SIG-M5 (cell line): ENCODE measurements around the gene PLCE1.

ENCODE experiments used
- DNase-seq: peaks from one replicate; lab custom pipeline; 2025; lab: John Stamatoyannopoulos, UW

Gene PLCE1

DNA sequence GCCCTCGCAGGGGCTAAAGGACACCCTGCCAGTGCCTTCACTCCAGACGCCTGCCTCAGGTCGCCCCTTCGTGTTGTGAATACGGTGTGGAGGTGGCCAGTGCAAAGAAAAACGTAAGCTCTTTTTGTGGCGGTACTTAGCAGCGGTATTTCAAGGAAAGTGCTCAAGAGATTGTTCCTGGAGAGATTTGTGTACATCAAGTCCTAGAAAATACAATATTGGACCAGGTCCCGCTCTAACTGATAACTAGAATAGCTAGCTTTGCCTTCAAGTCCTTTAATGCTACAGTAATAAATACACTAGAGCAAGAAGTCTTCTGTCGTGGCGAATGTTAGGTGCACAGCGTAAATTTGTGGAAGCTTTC, 689 bp downstream of the PLCE1 start:
- DNase-seq, result no peak

DNA sequence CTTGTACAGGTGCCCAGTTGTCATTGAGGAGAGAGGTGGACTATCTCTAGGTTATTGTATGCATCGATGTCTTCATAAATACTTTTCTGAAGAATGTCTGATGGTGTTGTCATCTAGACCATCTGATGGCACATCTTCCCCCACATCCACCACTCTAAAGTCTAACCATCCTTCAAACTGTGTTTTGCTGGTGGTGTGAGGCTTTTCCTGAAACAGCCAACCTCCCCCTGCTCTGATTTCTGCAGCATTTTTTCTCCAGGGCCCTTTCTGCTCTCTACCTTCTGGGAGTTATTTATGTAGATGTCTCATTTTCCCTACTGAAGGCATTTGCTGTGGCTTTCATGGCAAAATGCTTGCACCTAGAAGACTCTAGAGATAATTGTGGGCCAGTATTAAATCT, 1.5 kb downstream of the PLCE1 start:
- no peak for DNase-seq

DNA sequence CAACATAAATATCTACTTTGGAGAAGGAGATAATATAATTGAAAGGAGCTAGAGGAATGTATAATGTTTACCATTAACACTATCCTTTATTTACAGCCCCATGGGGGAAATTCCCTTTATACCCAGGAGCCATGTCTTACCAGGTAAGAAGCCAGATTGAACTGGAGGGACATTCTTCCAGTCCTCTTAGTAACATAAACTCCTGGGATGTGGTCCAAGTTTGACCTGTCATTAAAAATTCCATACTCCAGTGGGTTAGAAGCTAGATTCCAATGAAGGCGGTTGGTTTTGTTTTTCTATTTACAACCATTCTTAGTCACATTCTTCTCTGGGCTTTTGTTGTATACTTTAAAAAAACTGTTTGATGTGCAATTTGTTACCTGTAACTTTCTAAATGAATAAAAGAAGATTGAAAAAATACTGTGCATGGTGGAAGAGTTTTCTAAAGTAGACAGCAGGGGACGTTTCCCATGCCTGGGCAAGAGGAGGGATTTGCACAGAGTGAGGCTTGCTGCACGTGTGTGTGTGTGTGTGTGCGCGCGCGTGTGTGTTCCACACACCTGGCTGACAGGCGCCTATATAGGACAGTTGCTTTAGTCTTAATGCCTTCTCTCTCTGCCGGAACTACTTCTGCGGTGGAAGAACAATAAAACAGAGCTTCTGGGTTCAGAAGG, 2.0 kb downstream of the PLCE1 start:
- no peak for DNase-seq

DNA sequence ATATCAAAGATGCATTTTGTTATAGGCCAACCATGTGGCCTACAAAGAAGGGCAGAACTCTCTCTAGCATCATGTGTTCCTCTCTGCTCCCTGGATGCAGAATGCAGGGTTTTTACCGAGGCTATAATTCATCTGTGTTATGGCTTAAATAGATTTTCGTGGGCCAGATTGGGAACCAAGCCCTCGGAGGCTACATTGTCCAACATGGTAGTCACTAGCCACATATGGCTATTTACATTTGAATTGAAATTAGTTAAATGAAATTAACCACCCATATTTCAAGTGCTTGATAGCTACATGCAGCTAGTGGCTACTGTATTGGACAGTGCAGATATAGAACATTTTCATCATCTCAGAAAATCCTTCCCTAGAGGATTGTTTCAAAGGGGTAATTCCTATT, 2.8 kb downstream of the PLCE1 start:
- DNase-seq, result no peak

DNA sequence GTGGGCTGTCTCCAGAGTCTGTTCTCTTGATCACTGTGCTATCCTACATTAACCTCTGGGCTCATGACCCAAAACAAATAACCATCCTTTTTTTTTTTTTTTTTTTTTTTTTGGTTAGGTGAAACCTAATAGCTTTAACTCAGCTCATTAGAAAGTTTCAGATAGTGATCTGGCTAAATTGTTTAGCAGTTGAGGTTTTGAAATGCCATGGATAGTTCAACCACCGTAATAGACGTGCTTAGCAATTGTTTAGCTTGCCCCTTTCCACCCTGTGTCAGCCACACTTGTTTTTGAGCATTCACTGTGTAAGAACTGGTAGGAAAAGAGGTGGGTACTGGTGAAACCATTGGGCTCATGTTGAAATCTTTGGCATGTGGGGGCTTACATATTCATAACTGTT, 3.8 kb downstream of the PLCE1 start:
- DNase-seq, result no peak

DNA sequence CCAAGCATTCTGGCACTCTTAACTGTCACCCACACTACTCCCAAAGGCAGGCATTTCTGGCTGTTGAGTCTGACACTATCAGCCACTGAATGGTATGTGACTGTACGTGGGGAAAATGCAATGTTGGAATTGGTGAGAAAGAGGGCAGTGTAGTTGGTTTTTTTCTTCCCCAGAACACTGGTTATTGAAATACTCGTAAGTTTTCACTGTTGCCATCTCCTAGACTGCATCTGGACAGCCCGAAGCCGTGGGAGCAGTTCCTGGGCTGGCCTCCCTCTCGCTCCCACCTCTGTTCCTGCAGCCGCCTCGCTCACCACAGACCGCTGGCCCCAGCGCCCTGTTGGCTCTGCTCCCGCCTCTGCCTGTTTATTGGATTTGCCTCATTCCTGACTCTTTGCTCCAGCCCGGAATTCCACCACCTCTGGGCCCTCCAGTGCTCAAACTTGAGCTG, 5.7 kb downstream of the PLCE1 start:
- no peak for DNase-seq

DNA sequence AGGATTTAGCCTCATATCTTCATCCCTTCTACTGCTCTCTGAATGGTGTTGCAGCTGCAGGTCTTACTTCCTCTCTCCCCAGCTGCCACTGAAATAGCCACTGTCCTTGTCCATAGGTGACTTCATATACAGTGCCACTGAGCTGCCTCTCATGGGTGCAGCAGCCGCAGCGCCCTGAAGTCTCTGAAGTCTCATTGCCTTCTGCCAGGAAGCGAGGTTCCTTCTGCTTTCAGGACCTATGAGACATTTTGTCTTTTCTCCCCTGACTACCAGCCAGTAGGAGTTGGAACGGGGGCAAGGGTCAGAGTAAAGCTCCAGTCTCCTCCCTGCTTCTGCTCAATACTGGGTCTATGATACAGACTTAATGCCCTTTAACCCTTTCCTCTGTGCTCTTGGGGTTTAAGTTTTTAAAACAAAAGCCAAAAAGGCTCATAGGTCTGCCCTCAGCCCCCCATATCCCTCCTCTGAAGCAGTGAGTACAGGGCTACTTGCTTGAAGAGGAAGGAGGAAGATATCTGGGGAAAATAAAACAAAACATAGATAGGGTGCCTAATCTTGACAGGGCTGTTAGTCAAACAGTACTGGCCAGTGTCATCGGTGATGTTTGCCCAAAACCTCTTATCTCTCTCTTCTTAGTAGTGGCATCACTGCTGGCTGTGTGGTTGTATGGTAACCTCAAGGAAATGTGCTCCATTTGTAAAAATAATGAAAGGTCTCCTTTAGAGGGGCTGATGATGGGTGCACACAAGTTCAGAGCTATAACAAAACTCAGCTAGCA, 7.1 kb downstream of the PLCE1 start:
- DNase-seq, result no peak

DNA sequence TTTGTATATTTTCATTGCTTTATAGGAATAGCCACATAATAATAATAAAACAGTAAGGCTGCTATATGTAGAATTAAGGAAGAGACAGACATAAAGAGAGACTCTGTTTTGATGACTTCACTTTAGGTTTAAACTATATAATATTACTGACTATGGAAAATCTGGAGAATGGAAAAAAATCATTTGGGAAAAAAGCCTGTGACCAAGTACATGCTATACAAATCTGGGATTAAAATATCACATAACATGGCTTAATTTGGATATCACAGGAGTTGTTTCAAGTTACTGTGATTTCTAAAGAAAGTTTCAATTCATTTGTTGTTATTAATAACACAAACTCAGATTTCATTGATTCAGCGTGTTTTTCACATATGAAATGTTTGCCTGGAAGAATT, 7.7 kb downstream of the PLCE1 start:
- DNase-seq, result no peak

DNA sequence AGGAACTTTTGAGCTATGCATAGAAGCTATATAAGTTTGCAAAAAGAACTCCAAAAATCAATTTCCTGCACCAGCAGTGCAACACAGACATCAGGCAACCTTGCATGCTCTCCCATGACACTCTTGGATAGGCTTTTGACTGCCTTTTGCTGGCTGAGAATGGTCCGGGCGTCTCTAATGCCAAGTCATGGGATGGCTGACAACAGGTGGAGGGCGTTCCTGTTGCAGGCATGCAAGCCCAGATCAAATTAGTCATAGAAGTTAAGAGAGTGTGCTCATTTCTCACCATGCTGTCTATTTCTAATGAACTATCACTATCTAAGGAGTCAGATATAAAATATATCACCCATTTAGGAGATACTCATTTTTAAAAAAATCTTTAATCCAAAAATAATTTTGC, 8.4 kb downstream of the PLCE1 start:
- DNase-seq, result no peak

DNA sequence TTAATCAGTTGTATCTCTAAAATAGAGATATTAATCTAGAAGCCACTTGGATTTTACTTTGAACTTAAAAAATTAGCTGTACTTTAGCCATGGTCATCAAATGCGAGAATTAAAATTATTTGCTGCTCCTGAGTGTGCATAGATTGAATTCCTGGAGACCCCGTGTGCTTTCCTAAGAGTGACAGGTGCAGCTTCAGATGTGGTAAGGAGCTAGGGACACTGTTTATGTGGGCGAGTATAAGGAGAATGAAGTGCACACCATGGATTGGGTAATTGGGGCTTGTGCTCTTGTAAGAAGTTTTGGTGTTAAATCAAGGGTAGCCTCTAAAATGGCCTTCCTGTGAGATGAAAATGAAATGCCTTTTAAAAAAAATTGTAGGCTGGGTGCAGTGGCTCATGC, 9.8 kb downstream of the PLCE1 start:
- DNase-seq, result no peak

DNA sequence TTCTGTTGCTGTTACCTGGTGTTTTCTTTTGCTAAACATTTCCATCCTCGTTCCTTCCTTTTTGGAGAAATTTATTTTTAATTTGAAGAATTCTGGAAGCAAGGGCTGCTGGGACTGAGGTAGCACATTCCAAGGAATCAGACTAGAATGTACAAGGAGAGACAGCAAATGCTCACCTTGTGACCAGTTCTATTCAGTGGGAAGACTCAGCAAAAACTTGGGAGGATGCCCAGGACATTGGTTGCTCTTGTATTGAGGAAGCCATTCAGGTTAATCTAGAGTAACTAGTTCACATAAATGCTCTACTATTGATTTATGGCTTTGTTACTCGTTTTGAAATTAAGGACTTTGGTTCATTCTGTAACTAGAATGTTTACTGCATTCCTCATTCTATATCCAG, 11.3 kb downstream of the PLCE1 start:
- DNase-seq, result no peak

DNA sequence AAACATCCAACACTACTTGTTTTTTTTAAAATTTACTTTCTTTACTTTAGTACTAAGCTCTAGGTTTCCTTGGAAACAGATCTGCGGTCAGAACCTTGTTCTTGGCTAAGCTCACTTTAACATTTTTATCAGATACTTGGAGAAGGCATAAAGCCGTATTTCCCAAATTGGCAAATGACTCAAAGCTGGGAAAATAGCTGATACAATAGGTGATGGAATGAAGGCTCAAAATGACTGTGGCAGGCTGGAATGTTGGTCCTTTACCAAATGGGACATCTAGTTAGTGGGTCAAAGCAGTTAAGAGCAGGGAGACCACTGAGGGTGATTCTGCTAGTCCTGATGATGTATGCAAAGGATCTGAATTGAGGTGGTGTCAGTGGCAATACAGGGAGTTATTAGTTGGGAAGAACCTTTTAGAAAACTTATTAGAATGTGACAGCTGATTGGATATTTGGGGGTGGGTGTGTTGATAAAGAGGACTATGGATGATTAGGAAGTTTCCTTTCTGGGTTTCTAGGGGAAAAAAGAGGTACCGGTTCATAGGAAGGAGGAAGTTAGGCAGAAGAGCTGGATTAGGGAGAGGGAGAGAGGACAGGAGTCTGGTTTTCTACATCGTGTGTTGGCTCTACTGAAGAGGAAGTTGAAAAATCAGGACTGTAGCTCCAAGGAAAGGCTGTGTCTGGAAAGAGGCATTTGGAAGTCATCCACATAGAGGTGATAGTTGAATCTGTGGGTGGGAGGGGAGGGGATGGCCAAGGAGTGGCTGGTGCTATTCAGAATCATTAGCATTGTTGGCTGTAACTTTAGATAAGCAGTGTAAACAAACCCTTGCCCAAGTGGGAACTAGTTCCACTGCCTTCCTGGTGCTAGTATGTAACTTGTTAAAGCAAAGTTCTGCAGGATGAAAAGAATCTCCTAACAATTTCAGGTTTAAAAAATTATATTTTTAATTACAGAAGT, 13.1 kb downstream of the PLCE1 start:
- no peak for DNase-seq

DNA sequence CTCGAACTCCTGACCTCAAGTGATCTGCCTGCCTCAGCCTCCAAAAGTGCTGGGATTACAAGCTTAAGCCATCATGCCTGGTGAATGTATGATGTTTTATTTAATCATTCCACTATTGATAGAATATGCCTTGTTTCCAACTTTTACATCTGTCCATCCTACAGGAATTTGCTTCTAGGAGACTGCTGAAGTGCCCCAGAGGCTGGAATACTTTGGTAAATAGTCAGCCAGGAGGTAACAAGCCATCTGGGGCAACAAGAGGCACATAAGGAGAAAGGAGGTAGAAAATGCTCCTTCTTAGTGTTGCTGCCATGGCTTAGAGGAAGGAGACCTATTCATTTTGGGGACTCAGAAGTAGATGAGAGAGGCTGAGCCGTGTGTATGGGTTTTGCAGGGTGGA, 14.8 kb downstream of the PLCE1 start:
- DNase-seq, result no peak

DNA sequence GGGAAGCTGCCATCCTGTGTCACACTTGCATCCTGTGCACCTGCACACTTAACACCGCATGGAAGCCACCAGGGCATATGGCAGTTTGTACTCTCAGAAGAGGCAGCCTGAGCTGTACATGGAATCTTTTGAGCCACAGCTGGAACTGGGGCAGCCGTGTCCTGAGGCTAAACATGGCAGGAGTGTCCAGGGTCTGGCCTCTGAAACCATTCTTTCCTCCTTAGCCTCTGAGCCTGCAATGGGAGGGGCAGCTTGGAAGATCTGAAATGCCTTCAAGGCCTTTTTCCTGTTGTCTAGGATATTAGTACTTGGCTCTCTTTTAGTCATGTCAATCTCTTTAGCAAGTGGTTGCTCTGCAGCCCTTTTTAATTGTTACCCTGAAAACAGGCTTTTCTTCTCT, 16.4 kb downstream of the PLCE1 start:
- DNase-seq, result no peak

DNA sequence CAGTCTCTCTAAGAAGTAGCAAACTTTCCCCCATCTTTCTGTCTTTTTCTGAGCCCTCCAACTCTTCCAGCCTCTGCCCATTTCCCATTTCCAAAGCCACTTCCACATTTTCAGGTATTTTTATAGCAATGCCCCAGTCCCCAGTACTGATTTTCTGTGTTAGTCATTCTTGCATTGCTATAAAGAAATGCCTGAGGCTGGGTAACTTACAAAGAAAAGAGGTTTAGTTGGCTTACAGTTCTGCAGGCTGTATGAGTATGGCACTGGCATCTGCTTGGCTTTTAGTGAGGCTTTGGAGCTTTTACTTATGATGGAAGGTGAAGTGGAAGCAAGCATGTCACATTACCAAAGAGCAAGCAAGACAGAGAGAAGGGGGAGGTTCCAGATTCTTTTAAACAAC, 17.2 kb downstream of the PLCE1 start:
- no peak for DNase-seq

DNA sequence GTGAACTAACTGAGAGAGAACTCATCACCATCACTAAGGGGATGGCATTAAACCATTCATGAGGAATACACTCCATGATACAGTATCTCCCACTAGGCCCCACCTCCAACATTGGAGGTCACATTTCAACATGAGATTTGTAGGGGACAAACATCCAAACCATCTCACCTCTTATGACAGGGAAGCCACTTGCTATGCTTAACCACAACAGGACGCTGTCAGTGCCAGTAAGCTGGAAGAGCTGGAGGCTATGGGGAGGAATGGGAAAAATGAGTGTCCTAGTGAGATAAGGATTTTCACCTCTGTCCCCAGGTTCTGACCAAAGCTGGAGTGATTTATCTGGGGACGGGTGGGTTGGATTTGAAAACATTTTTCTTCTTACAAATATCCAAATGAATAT, 17.6 kb downstream of the PLCE1 start:
- DNase-seq, result no peak

DNA sequence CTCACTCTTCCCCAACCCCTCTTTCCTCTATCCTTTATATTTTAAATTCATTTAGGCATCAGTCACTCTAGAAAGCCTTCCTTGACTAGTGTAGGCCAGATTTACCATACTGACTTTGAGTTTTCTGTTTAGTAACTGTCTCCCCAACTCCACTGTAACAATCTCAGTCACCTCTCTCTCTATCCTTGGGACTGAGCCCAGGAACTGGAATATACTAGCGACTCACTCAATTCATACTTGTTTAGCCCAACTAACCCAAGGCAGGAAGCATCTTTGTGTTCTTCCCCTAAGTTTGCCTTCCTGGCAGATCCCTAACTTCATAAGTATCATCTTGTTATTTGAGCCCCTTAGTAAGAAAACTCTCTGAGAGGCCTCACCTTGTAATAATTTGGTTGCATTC, 19.1 kb downstream of the PLCE1 start:
- DNase-seq, result no peak

DNA sequence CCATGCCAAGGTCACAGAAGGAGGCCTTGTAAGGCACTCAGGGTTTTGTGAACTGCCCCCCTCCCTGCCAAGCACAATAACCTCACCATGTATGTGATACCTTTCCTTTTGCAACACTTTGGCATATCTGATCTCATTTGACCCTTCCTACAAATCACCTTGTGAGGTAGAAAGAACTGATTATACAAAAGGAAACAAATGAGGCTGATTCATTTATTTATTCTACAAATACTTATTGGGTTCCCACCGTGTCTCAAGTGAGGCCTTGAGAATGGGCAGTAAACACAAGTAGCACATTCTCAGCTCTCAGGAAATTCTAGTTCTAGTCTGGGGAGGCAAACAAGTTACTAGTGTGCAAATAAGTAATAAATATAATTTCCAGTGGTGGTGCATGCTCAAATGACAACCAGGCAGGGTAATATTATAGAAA, 19.6 kb downstream of the PLCE1 start:
- DNase-seq, result no peak

DNA sequence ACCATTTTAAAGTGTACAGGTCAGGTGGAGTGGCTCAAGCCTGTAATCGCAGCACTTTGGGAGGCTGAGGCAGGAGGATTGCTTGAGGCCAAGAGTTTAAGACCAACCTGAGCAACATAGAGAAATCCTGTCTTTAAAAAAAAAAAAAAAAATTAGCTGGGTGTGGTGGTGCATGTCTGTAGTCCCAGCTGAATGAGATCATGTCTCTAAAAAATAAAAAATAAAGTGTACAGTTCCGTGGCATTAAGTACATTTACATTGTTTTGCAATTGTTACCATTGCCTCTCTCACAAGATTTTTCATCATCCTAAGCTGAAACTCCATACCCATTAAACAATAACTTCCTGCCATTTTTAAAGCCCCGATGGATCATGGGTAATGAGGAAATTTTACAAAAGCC, 20.6 kb downstream of the PLCE1 start:
- no peak for DNase-seq

DNA sequence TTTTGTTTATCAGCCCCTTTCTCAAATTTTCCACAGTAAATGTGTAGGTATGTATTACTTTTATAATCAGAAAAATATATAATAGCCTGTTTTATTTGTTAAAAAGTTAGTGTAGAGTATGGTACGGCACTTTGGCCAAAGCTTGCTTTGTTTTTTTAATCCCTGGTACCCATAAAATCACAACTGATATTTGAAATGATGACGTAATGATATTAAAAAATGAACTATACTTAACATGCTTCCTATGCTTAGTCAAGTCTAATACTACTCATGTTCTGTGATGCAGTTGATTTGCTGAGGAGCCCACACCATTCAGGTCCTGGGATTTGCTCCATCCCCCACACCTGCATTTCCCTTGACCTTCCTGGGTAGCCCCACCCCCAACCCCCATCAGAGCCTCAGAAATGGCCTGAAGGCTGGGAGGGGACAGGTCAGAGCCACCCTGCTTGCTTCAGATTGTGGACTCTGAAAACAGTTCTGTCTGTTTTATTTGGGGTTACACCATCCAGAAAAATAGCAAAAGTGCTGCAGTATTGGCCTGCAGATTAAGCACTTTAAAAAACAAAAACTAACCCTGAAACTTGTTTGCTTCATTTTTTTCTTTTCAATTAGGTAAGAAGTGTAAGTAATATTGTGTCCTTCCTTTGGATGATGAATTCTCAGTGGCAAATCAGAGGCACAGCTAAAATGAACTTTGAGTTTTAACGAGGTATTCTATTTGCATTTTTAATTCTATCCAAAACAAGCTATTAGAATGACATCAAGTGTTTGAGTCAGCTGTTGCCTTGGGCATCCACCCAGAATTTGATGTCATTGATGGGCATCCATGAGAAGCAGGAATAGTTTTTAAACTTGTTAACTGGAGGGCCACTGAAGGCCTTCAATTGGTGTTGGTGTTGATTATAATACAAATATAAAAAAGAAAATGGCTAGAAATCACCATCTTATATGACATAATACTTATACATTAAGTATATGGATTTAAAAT, 23.3 kb downstream of the PLCE1 start:
- no peak for DNase-seq

DNA sequence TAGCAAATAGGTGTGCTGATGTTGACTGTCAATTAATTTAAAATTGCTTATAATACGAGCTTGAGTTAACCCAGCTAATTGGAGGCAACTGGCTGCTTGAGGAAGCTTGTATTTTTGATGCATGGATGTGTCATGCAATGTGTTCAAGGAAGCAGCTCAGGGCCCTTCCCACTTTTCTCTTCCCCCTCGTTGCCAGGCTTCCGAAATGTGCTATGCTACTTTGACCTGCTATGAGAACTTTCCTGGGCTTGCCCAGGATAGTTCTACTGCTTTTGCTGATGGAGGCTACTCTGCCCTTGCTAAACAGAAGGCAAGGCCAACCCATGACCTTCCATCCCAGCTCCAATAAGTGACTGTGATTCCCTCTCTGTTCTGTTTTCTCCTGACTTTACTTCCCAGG, 24.4 kb downstream of the PLCE1 start:
- DNase-seq, result no peak

DNA sequence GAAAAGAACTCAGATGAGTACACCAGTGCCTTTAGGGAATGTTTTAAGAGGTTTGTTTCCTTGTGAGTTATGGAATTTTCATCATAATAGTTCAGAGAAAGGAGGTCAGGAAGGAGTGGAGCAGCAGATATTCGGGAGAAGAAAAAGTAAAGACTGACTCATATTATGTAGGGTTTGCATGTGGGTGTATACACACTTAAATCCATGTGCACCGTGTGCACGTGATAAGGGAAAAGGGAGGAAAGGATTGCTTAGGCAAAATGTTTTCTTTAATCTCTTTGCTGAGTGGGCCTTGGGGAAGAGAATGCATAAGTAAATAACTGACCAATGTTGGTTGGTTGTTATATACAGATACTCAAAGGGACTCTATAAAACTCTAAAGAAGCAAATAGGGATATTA, 30.2 kb downstream of the PLCE1 start:
- no peak for DNase-seq
